Measurements from ENCODE around the gene SMNDC1. TPM values are rescaled to one million over a fixed set of nuclear protein-coding genes. Genes with fewer than 3 reads are reported as not detected.
A peak's percentile ranks its signal among the peaks of the same experiment; 100 is the strongest.

The SMNDC1 gene
- total RNA-seq, 4 donors from 2014 or later = 10.3 to 15.8 (median 12.8) TPM

DNA sequence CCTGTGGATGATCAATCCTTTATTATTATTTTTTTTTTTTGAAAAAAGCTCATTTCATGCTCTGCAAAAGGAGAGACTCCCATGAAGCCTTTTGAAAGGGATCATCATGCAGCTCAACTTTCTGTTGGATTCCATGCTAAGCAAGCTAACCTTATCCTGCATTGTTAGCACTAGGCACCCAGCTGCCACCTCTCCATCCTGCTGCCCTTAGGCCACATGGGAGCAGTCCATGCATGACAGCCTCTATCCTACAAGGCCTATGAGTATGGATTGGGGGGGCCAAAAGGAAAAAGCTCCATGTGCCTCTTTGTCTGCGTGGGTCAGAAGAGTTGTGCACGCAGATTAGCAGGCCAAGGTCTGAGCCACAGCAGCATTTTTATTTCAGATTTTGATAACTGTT, 19.2 kb downstream of the SMNDC1 start:
- TF ChIP-seq, protein P1, sequence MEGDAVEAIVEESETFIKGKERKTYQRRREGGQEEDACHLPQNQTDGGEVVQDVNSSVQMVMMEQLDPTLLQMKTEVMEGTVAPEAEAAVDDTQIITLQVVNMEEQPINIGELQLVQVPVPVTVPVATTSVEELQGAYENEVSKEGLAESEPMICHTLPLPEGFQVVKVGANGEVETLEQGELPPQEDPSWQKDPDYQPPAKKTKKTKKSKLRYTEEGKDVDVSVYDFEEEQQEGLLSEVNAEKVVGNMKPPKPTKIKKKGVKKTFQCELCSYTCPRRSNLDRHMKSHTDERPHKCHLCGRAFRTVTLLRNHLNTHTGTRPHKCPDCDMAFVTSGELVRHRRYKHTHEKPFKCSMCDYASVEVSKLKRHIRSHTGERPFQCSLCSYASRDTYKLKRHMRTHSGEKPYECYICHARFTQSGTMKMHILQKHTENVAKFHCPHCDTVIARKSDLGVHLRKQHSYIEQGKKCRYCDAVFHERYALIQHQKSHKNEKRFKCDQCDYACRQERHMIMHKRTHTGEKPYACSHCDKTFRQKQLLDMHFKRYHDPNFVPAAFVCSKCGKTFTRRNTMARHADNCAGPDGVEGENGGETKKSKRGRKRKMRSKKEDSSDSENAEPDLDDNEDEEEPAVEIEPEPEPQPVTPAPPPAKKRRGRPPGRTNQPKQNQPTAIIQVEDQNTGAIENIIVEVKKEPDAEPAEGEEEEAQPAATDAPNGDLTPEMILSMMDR (IDR thresholded peaks at IDR 0.05) = no peak
- no peak for TF ChIP-seq POLR2AphosphoS5 (IDR thresholded peaks at IDR 0.05)
- no peak for TF ChIP-seq EP300 (IDR thresholded peaks at IDR 0.05)
- no peak for TF ChIP-seq POLR2A (IDR thresholded peaks at IDR 0.05)
- DNase-seq (ENCODE audit: low spot score in 2 of 2) = no peak
- no peak overlapping the region for H3K4me3 ChIP-seq
- 97% methylated on average over 2 of the region's 2 CpGs for WGBS
- peaks cover 3% of the 10 kb centered on the region for H3K4me1 ChIP-seq
- H3K9me3 ChIP-seq = no peaks in the 10 kb centered on the region
- no peak overlapping the region for H3K27ac ChIP-seq
- peaks cover 59% of the 10 kb centered on the region for H3K36me3 ChIP-seq
- no peaks in the 10 kb centered on the region for H3K27me3 ChIP-seq

DNA sequence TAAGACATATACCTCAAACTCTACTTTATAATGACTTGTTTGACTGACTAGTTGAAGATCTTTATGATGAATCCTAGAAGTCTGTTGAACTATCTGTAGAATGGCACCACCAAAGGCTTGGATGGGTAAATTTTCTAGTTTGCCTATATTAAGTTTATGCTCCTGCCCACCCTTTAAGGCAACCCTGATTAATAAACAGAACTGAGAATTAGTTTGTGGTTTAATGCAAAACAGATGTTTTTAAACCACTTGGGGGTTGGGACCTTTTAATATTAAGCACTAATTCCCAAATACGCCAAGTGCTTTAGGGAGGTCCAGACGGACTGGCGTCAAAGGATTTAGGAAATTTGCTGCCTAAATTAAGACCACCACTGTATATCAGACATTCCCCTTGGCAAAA, 20.5 kb downstream of the SMNDC1 start:
- H3K4me1 ChIP-seq = peaks cover 7% of the 10 kb centered on the region
- H3K36me3 ChIP-seq = peaks cover 50% of the 10 kb centered on the region
- H3K27me3 ChIP-seq = no peaks in the 10 kb centered on the region
- TF ChIP-seq EP300 (IDR thresholded peaks at IDR 0.05) = no peak
- no peak for TF ChIP-seq POLR2AphosphoS5 (IDR thresholded peaks at IDR 0.05)
- TF ChIP-seq POLR2A (IDR thresholded peaks at IDR 0.05) = no peak
- TF ChIP-seq, protein P1 (IDR thresholded peaks at IDR 0.05) = no peak
- no peaks in the 10 kb centered on the region for H3K9me3 ChIP-seq
- H3K4me3 ChIP-seq = no peak overlapping the region
- no peak for DNase-seq (ENCODE audit: low spot score in 2 of 2)
- no peak overlapping the region for H3K27ac ChIP-seq
- WGBS = 97% methylated on average over 3 of the region's 3 CpGs

DNA sequence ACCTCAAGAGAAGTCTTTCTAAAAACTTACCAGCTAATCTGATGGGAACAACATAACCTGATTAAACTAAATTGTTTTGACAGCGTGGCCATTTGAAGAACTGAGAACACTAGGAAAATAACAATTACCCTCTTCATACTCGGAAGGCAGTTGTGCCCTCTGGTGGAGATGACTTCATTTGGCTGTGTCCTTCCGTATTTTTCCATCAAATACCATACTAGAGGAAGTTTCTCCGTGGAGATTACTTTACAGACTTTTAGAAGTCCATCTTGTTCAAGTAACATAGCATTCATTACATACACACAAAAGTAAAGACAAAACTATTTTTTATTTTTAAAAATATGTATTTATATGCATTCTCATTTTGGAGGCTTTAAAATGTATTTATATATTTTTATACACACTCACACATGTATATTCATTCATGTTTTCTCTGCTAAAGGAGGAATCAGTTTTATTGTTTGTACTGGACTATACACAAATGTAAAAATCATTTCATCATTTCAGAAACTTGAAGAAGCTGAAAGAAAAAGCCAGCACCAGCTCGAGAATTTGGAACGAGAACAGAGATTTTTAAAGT, 25.2 kb downstream of the SMNDC1 start:
- no peak overlapping the region for H3K4me3 ChIP-seq
- no peak for DNase-seq (ENCODE audit: low spot score in 2 of 2)
- peaks cover 6% of the 10 kb centered on the region for H3K36me3 ChIP-seq
- H3K27me3 ChIP-seq = no peaks in the 10 kb centered on the region
- no peak overlapping the region for H3K27ac ChIP-seq
- WGBS = 29% methylated on average over 6 of the region's 6 CpGs
- H3K9me3 ChIP-seq = no peaks in the 10 kb centered on the region
- H3K4me1 ChIP-seq = peaks cover 13% of the 10 kb centered on the region
- TF ChIP-seq POLR2AphosphoS5 (IDR thresholded peaks at IDR 0.05) = no peak
- no peak for TF ChIP-seq POLR2A (IDR thresholded peaks at IDR 0.05)
- TF ChIP-seq, protein P1 (IDR thresholded peaks at IDR 0.05) = peak; percentile 55 to 71
- no peak for TF ChIP-seq EP300 (IDR thresholded peaks at IDR 0.05)

DNA sequence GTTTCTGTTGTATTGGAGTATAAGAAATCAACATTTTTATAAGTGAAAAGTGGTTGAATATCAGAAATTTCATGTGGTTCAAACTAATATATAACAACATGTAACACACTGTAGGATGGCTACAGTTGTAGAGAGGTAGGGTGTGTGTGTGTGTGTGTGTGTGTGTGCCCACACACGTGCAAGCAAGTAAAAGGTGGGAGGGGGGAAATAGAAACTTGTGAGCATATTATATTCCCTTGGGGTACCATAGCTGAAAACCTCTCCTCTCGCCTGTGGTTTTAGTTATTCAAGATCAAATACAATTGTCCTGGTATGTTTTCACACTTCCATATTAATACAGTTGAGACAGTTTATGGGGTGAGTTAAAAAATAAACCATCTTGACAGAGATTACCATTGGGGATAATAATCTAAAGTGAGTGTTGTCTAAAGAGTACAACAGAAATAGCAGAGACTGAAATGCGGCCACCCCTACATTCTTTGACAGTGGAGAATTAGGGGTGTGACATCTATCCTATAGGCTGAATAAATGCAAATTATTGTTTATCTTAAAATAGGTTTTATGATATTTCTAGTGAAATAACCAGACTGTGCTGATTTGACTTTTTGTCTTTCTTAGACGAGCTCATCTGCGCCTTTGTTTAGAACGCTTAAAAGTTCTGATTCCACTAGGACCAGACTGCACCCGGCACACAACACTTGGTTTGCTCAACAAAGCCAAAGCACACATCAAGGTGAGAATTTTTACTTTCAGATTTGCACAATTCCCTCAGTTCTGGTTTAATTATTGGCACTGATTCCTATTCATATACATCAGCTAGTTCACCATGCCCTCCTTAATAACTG, 25.9 kb downstream of the SMNDC1 start:
- Histone ChIP-seq H3K36me3 (peaks cover 6% of the 10 kb centered on the region), H3K27me3 (no peaks in the 10 kb centered on the region), H3K4me1 (peaks cover 20% of the 10 kb centered on the region), H3K4me3 (no peak overlapping the region), H3K9me3 (no peaks in the 10 kb centered on the region), H3K27ac (no peak overlapping the region)
- DNase-seq (ENCODE audit: low spot score in 2 of 2) = no peak
- 72% methylated on average over 7 of the region's 7 CpGs for WGBS
- TF ChIP-seq EP300 (IDR thresholded peaks at IDR 0.05) (no peak), POLR2A (IDR thresholded peaks at IDR 0.05) (no peak), POLR2AphosphoS5 (IDR thresholded peaks at IDR 0.05) (no peak)
- TF ChIP-seq, protein P1 (IDR thresholded peaks at IDR 0.05) = no peak

DNA sequence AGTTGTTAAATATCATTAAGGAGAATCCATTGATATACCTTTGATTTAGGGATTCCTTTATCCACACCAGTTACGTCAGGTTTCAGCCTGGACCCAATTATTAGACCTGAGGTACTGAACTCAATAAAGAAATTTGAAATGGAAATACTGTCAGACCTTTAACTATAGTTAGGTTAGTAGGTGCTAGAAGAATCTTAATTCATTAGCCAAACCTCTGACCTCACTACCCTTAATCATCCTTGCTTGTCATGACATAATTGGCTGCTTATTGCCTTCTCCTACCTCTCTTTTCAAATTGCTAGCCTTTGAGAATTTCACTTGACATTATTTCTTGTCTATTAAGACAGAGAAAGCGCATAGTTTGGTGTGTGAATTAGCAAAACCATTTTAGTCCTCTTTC, 27.1 kb downstream of the SMNDC1 start:
- TF ChIP-seq EP300 (IDR thresholded peaks at IDR 0.05) = no peak
- TF ChIP-seq, protein P1 (IDR thresholded peaks at IDR 0.05) = no peak
- TF ChIP-seq POLR2AphosphoS5 (IDR thresholded peaks at IDR 0.05) = no peak
- no peak for TF ChIP-seq POLR2A (IDR thresholded peaks at IDR 0.05)
- Histone ChIP-seq H3K4me1 (peaks cover 27% of the 10 kb centered on the region), H3K27me3 (no peaks in the 10 kb centered on the region), H3K4me3 (no peak overlapping the region), H3K36me3 (peaks cover 6% of the 10 kb centered on the region), H3K27ac (no peak overlapping the region), H3K9me3 (no peaks in the 10 kb centered on the region)
- no peak for DNase-seq (ENCODE audit: low spot score in 2 of 2)
- 90% methylated on average over 2 of the region's 2 CpGs for WGBS

Data from suprapubic skin (tissue), 4 donors.